ENCODE results near the gene SPATA31C1.
"Not testable (repeated sequence)": the region's sequence is repeated elsewhere in the genome, so short reads cannot be mapped to it uniquely, and the experiment has no call there.

SPATA31C1 gene

GRCh38 chr9:87917662-87918061, at the start of gene SPATA31C1:
Gene SPATA31C1 (plus strand): TSS chr9:87917962.
- DNase-seq, result not testable (repeated sequence)

- no peak for DNase-seq
Measured at GRCh38 chr9:87868175-87868574, 49.6 kb upstream of the SPATA31C1 start.

- DNase-seq, result no peak
Measured at GRCh38 chr9:87868635-87869034, 49.1 kb upstream of the SPATA31C1 start.

GRCh38 chr9:87869082-87869481, 48.7 kb upstream of the SPATA31C1 start:
- no peak for DNase-seq

GRCh38 chr9:87871425-87872078, 46.2 kb upstream of the SPATA31C1 start:
- DNase-seq, result no peak

- no peak for DNase-seq
Measured at GRCh38 chr9:87872079-87872624, 45.6 kb upstream of the SPATA31C1 start.

GRCh38 chr9:87873607-87874303, 44.0 kb upstream of the SPATA31C1 start:
- DNase-seq, result no peak

GRCh38 chr9:87874304-87874623, 43.5 kb upstream of the SPATA31C1 start:
- no peak for DNase-seq

- DNase-seq, result no peak
Measured at GRCh38 chr9:87875060-87875459, 42.7 kb upstream of the SPATA31C1 start.

GRCh38 chr9:87875831-87876545, 41.8 kb upstream of the SPATA31C1 start:
- DNase-seq, result no peak

GRCh38 chr9:87876708-87877107, 41.1 kb upstream of the SPATA31C1 start:
- DNase-seq, result no peak

- DNase-seq, result no peak
Measured at GRCh38 chr9:87878989-87879511, 38.7 kb upstream of the SPATA31C1 start.

- no peak for DNase-seq
Measured at GRCh38 chr9:87880116-87880515, 37.6 kb upstream of the SPATA31C1 start.

- no peak for DNase-seq
Measured at GRCh38 chr9:87880683-87881082, 37.1 kb upstream of the SPATA31C1 start.

GRCh38 chr9:87882627-87883026, 35.1 kb upstream of the SPATA31C1 start, which contains the start of gene SPATA31E1:
Gene SPATA31E1 (plus strand): TSS chr9:87882877. CDS start chr9:87882892, 15 bp downstream.
- no peak for DNase-seq

GRCh38 chr9:87883274-87883673, 34.5 kb upstream of the SPATA31C1 start:
- no peak for DNase-seq

GRCh38 chr9:87883990-87884389, 33.8 kb upstream of the SPATA31C1 start:
- no peak for DNase-seq

GRCh38 chr9:87884578-87885459, 32.9 kb upstream of the SPATA31C1 start:
- DNase-seq, result no peak

- no peak for DNase-seq
Measured at GRCh38 chr9:87885484-87886189, 32.1 kb upstream of the SPATA31C1 start.

- no peak for DNase-seq
Measured at GRCh38 chr9:87886210-87886932, 31.4 kb upstream of the SPATA31C1 start.

GRCh38 chr9:87886933-87887505, 30.7 kb upstream of the SPATA31C1 start:
- no peak for DNase-seq

Data from CD4-positive, alpha-beta T cell treated with Interleukin-17A for 4 hours (primary cell).